ENCODE data around the gene SPECC1L. TPM values are rescaled to one million over a fixed set of nuclear protein-coding genes. Genes with fewer than 3 reads are reported as not detected.
A peak's percentile ranks its signal among the peaks of the same experiment; 100 is the strongest.
"Not testable (repeated sequence)": the region's sequence is repeated elsewhere in the genome, so short reads cannot be mapped to it uniquely, and the experiment has no call there.

Gene SPECC1L
- polyA plus RNA-seq, 2 donors, result 11.0 to 11.4 TPM

- H3K36me3 ChIP-seq (ENCODE audit: control insufficient read depth in 2 of 2, insufficient read depth in 2 of 2, low read length in 1 of 2); H3K27me3 ChIP-seq (ENCODE audit: control insufficient read depth in 1 of 2, insufficient read depth in 2 of 2, low read length in 2 of 2); H3K9me3 ChIP-seq (ENCODE audit: control insufficient read depth in 2 of 2, insufficient read depth in 1 of 2, low read depth in 1 of 2, low read length in 1 of 2); H3K4me3 ChIP-seq (ENCODE audit: low read depth in 1 of 2, low read length in 2 of 2); H3K4me1 ChIP-seq (ENCODE audit: control insufficient read depth in 2 of 2, insufficient read depth in 2 of 2, low read length in 1 of 2); H3K27ac ChIP-seq (ENCODE audit: low read depth in 2 of 2, low read length in 1 of 2): not testable (repeated sequence)
- 92 to 95% methylated on average over 6 of the region's 7 CpGs for WGBS, 2 donors
Measured at GRCh38 chr22:24256736-24257135, 13.9 kb upstream of the SPECC1L start.

- not testable (repeated sequence) for H3K4me3 ChIP-seq (ENCODE audit: low read depth in 1 of 2, low read length in 2 of 2); H3K4me1 ChIP-seq (ENCODE audit: control insufficient read depth in 2 of 2, insufficient read depth in 2 of 2, low read length in 1 of 2); H3K9me3 ChIP-seq (ENCODE audit: control insufficient read depth in 2 of 2, insufficient read depth in 1 of 2, low read depth in 1 of 2, low read length in 1 of 2); H3K36me3 ChIP-seq (ENCODE audit: control insufficient read depth in 2 of 2, insufficient read depth in 2 of 2, low read length in 1 of 2); H3K27ac ChIP-seq (ENCODE audit: low read depth in 2 of 2, low read length in 1 of 2); H3K27me3 ChIP-seq (ENCODE audit: control insufficient read depth in 1 of 2, insufficient read depth in 2 of 2, low read length in 2 of 2)
- WGBS, 2 donors, result 0 to 7% methylated on average over 4 to 7 of the region's 10 CpGs
Measured at GRCh38 chr22:24259459-24259858, 11.2 kb upstream of the SPECC1L start.

- not testable (repeated sequence) for H3K27me3 ChIP-seq (ENCODE audit: control insufficient read depth in 1 of 2, insufficient read depth in 2 of 2, low read length in 2 of 2); H3K4me1 ChIP-seq (ENCODE audit: control insufficient read depth in 2 of 2, insufficient read depth in 2 of 2, low read length in 1 of 2); H3K36me3 ChIP-seq (ENCODE audit: control insufficient read depth in 2 of 2, insufficient read depth in 2 of 2, low read length in 1 of 2); H3K4me3 ChIP-seq (ENCODE audit: low read depth in 1 of 2, low read length in 2 of 2); H3K27ac ChIP-seq (ENCODE audit: low read depth in 2 of 2, low read length in 1 of 2); H3K9me3 ChIP-seq (ENCODE audit: control insufficient read depth in 2 of 2, insufficient read depth in 1 of 2, low read depth in 1 of 2, low read length in 1 of 2)
- WGBS, 2 donors, result 92 to 94% methylated on average over 18 of the region's 18 CpGs
Measured at GRCh38 chr22:24262185-24262749, 8.4 kb upstream of the SPECC1L start.

- H3K27me3 ChIP-seq (ENCODE audit: control insufficient read depth in 1 of 2, insufficient read depth in 2 of 2, low read length in 2 of 2); H3K27ac ChIP-seq (ENCODE audit: low read depth in 2 of 2, low read length in 1 of 2); H3K4me3 ChIP-seq (ENCODE audit: low read depth in 1 of 2, low read length in 2 of 2); H3K36me3 ChIP-seq (ENCODE audit: control insufficient read depth in 2 of 2, insufficient read depth in 2 of 2, low read length in 1 of 2); H3K9me3 ChIP-seq (ENCODE audit: control insufficient read depth in 2 of 2, insufficient read depth in 1 of 2, low read depth in 1 of 2, low read length in 1 of 2); H3K4me1 ChIP-seq (ENCODE audit: control insufficient read depth in 2 of 2, insufficient read depth in 2 of 2, low read length in 1 of 2): not testable (repeated sequence)
- WGBS, 2 donors, result 95% methylated on average over 15 to 19 of the region's 19 CpGs
Measured at GRCh38 chr22:24263479-24263878, 7.2 kb upstream of the SPECC1L start.

- 79 to 88% methylated on average over 2 to 3 of the region's 9 CpGs for WGBS, 2 donors
- not testable (repeated sequence) for H3K9me3 ChIP-seq (ENCODE audit: control insufficient read depth in 2 of 2, insufficient read depth in 1 of 2, low read depth in 1 of 2, low read length in 1 of 2); H3K36me3 ChIP-seq (ENCODE audit: control insufficient read depth in 2 of 2, insufficient read depth in 2 of 2, low read length in 1 of 2); H3K4me3 ChIP-seq (ENCODE audit: low read depth in 1 of 2, low read length in 2 of 2); H3K4me1 ChIP-seq (ENCODE audit: control insufficient read depth in 2 of 2, insufficient read depth in 2 of 2, low read length in 1 of 2); H3K27ac ChIP-seq (ENCODE audit: low read depth in 2 of 2, low read length in 1 of 2); H3K27me3 ChIP-seq (ENCODE audit: control insufficient read depth in 1 of 2, insufficient read depth in 2 of 2, low read length in 2 of 2)
Measured at GRCh38 chr22:24264329-24264896, 6.2 kb upstream of the SPECC1L start.

GRCh38 chr22:24265734-24266133, 4.9 kb upstream of the SPECC1L start:
- H3K36me3 ChIP-seq (ENCODE audit: control insufficient read depth in 2 of 2, insufficient read depth in 2 of 2, low read length in 1 of 2), result no peaks in the 10 kb centered on the region
- H3K4me3 ChIP-seq (ENCODE audit: low read depth in 1 of 2, low read length in 2 of 2), result no peak overlapping the region
- H3K27me3 ChIP-seq (ENCODE audit: control insufficient read depth in 1 of 2, insufficient read depth in 2 of 2, low read length in 2 of 2), result no peaks in the 10 kb centered on the region
- no peaks in the 10 kb centered on the region for H3K4me1 ChIP-seq (ENCODE audit: control insufficient read depth in 2 of 2, insufficient read depth in 2 of 2, low read length in 1 of 2)
- H3K9me3 ChIP-seq (ENCODE audit: control insufficient read depth in 2 of 2, insufficient read depth in 1 of 2, low read depth in 1 of 2, low read length in 1 of 2), result no peaks in the 10 kb centered on the region
- H3K27ac ChIP-seq (ENCODE audit: low read depth in 2 of 2, low read length in 1 of 2), result no peak overlapping the region

- not testable (repeated sequence) for H3K4me1 ChIP-seq (ENCODE audit: control insufficient read depth in 2 of 2, insufficient read depth in 2 of 2, low read length in 1 of 2); H3K4me3 ChIP-seq (ENCODE audit: low read depth in 1 of 2, low read length in 2 of 2); H3K27me3 ChIP-seq (ENCODE audit: control insufficient read depth in 1 of 2, insufficient read depth in 2 of 2, low read length in 2 of 2); H3K36me3 ChIP-seq (ENCODE audit: control insufficient read depth in 2 of 2, insufficient read depth in 2 of 2, low read length in 1 of 2); H3K9me3 ChIP-seq (ENCODE audit: control insufficient read depth in 2 of 2, insufficient read depth in 1 of 2, low read depth in 1 of 2, low read length in 1 of 2); H3K27ac ChIP-seq (ENCODE audit: low read depth in 2 of 2, low read length in 1 of 2)
- 88 to 92% methylated on average over 6 of the region's 6 CpGs for WGBS, 2 donors
Measured at GRCh38 chr22:24266495-24266894, 4.1 kb upstream of the SPECC1L start.

GRCh38 chr22:24271386-24271854, 789 bp downstream of the SPECC1L start:
- 1 to 2% methylated on average over 25 of the region's 25 CpGs for WGBS, 2 donors
- Histone ChIP-seq H3K9me3 (ENCODE audit: control insufficient read depth in 2 of 2, insufficient read depth in 1 of 2, low read depth in 1 of 2, low read length in 1 of 2) (no peaks in the 10 kb centered on the region), H3K27ac (ENCODE audit: low read depth in 2 of 2, low read length in 1 of 2) (peak overlapping the region; percentile 90 to 91), H3K36me3 (ENCODE audit: control insufficient read depth in 2 of 2, insufficient read depth in 2 of 2, low read length in 1 of 2) (no peaks in the 10 kb centered on the region), H3K27me3 (ENCODE audit: control insufficient read depth in 1 of 2, insufficient read depth in 2 of 2, low read length in 2 of 2) (no peaks in the 10 kb centered on the region), H3K4me1 (ENCODE audit: control insufficient read depth in 2 of 2, insufficient read depth in 2 of 2, low read length in 1 of 2) (peaks cover 2 to 3% of the 10 kb centered on the region in 2 donors), H3K4me3 (ENCODE audit: low read depth in 1 of 2, low read length in 2 of 2) (peak overlapping the region; percentile 87 to 94)

- WGBS, 2 donors, result 64 to 81% methylated on average over 2 of the region's 2 CpGs
- not testable (repeated sequence) for H3K27ac ChIP-seq (ENCODE audit: low read depth in 2 of 2, low read length in 1 of 2); H3K27me3 ChIP-seq (ENCODE audit: control insufficient read depth in 1 of 2, insufficient read depth in 2 of 2, low read length in 2 of 2); H3K4me3 ChIP-seq (ENCODE audit: low read depth in 1 of 2, low read length in 2 of 2); H3K4me1 ChIP-seq (ENCODE audit: control insufficient read depth in 2 of 2, insufficient read depth in 2 of 2, low read length in 1 of 2); H3K36me3 ChIP-seq (ENCODE audit: control insufficient read depth in 2 of 2, insufficient read depth in 2 of 2, low read length in 1 of 2); H3K9me3 ChIP-seq (ENCODE audit: control insufficient read depth in 2 of 2, insufficient read depth in 1 of 2, low read depth in 1 of 2, low read length in 1 of 2)
Measured at GRCh38 chr22:24273031-24273430, 2.4 kb downstream of the SPECC1L start.

GRCh38 chr22:24273906-24274305, 3.3 kb downstream of the SPECC1L start:
- WGBS, 2 donors, result 59 to 63% methylated on average over 4 of the region's 4 CpGs
- H3K4me1 ChIP-seq (ENCODE audit: control insufficient read depth in 2 of 2, insufficient read depth in 2 of 2, low read length in 1 of 2), result not testable (repeated sequence)

More at GRCh38 chr22:24273906-24274305, 3.3 kb downstream of the SPECC1L start:
- H3K27me3 ChIP-seq (ENCODE audit: control insufficient read depth in 1 of 2, insufficient read depth in 2 of 2, low read length in 2 of 2); H3K4me3 ChIP-seq (ENCODE audit: low read depth in 1 of 2, low read length in 2 of 2); H3K36me3 ChIP-seq (ENCODE audit: control insufficient read depth in 2 of 2, insufficient read depth in 2 of 2, low read length in 1 of 2); H3K27ac ChIP-seq (ENCODE audit: low read depth in 2 of 2, low read length in 1 of 2); H3K9me3 ChIP-seq (ENCODE audit: control insufficient read depth in 2 of 2, insufficient read depth in 1 of 2, low read depth in 1 of 2, low read length in 1 of 2): not testable (repeated sequence)
